ENCODE data around the gene ANP32A. TPM values are rescaled to one million over a fixed set of nuclear protein-coding genes. Genes with fewer than 3 reads are reported as not detected.

Gene ANP32A
- total RNA-seq, 4 donors from 2014 or later, result 38.2 to 90.8 (median 40.1) TPM

- no peaks in the 10 kb centered on the region for H3K36me3 ChIP-seq
- peak in 2 of 3 donors; percentile 71 to 80 for DNase-seq
- peaks cover 3 to 87% (median 19%) of the 10 kb centered on the region in 4 donors for H3K4me1 ChIP-seq
Measured at GRCh38 chr15:68792901-68793766, 27.6 kb downstream of the ANP32A start.

GRCh38 chr15:68791431-68792283 lies 29.0 kb downstream of the ANP32A start:
- Histone ChIP-seq H3K36me3 (peaks cover 0 to 9% (median 0%) of the 10 kb centered on the region in 3 donors), H3K4me3 (no peak overlapping the region), H3K27me3 (no peaks in the 10 kb centered on the region), H3K27ac (peak overlapping the region in 1 of 4 donors; percentile 34), H3K4me1 (peaks cover 3 to 81% (median 16%) of the 10 kb centered on the region in 4 donors), H3K9me3 (no peaks in the 10 kb centered on the region)
- TF ChIP-seq POLR2A (IDR thresholded peaks at IDR 0.05), result no peak
- no peak for TF ChIP-seq CTCF (IDR thresholded peaks at IDR 0.05)
- DNase-seq, result no peak

More at GRCh38 chr15:68792901-68793766, 27.6 kb downstream of the ANP32A start:
- TF ChIP-seq CTCF (IDR thresholded peaks at IDR 0.05) (no peak), POLR2A (IDR thresholded peaks at IDR 0.05) (no peak)
- peak overlapping the region in 2 of 4 donors; percentile 57 to 66 for H3K27ac ChIP-seq
- H3K4me3 ChIP-seq, result no peak overlapping the region
- H3K27me3 ChIP-seq, result no peaks in the 10 kb centered on the region
- H3K9me3 ChIP-seq, result no peaks in the 10 kb centered on the region

GRCh38 chr15:68790910-68791309 lies 29.8 kb downstream of the ANP32A start:
- no peak for DNase-seq
- no peaks in the 10 kb centered on the region for H3K27me3 ChIP-seq
- H3K4me3 ChIP-seq, result no peak overlapping the region
- H3K27ac ChIP-seq, result no peak overlapping the region
- H3K9me3 ChIP-seq, result no peaks in the 10 kb centered on the region
- TF ChIP-seq CTCF (IDR thresholded peaks at IDR 0.05) (no peak), POLR2A (IDR thresholded peaks at IDR 0.05) (no peak)
- peaks cover 0 to 11% (median 0%) of the 10 kb centered on the region in 3 donors for H3K36me3 ChIP-seq
- H3K4me1 ChIP-seq, result peaks cover 3 to 73% (median 13%) of the 10 kb centered on the region in 4 donors

GRCh38 chr15:68790242-68790575 lies 30.5 kb downstream of the ANP32A start:
- H3K36me3 ChIP-seq, result peaks cover 0 to 17% (median 0%) of the 10 kb centered on the region in 3 donors
- TF ChIP-seq POLR2A (IDR thresholded peaks at IDR 0.05) (no peak), CTCF (IDR thresholded peaks at IDR 0.05) (no peak)
- peaks cover 0 to 66% (median 10%) of the 10 kb centered on the region in 4 donors for H3K4me1 ChIP-seq
- H3K27ac ChIP-seq, result no peak overlapping the region
- H3K27me3 ChIP-seq, result no peaks in the 10 kb centered on the region
- no peaks in the 10 kb centered on the region for H3K9me3 ChIP-seq
- no peak overlapping the region for H3K4me3 ChIP-seq
- no peak for DNase-seq

- no peak overlapping the region for H3K27ac ChIP-seq
- DNase-seq, result no peak
- H3K4me3 ChIP-seq, result no peak overlapping the region
- peaks cover 0 to 20% (median 0%) of the 10 kb centered on the region in 3 donors for H3K36me3 ChIP-seq
- no peaks in the 10 kb centered on the region for H3K27me3 ChIP-seq
- H3K4me1 ChIP-seq, result peaks cover 0 to 61% (median 10%) of the 10 kb centered on the region in 4 donors
- TF ChIP-seq CTCF (IDR thresholded peaks at IDR 0.05) (no peak), POLR2A (IDR thresholded peaks at IDR 0.05) (no peak)
- H3K9me3 ChIP-seq, result no peaks in the 10 kb centered on the region
Measured at GRCh38 chr15:68789534-68790241, 31.0 kb downstream of the ANP32A start.
